Keratinocyte (primary cell): ENCODE measurements around the gene SYCE3. TPM values are rescaled to one million over a fixed set of nuclear protein-coding genes. Genes with fewer than 3 reads are reported as not detected.

Source experiments
- DNase-seq: peaks from one replicate; pipeline ENCODE4 v3.0.0-alpha.2; 2011; ENCODE audit warnings: low read depth, missing footprints, low spot score
- FAIRE-seq: peaks from 2 replicates; lab custom pipeline; 2011; peaks lifted over from hg19 to GRCh38; lab: Jason Lieb, UNC
- H2AFZ ChIP-seq: 2 replicates; pipeline ENCODE4 v1.6.0; 2012; ENCODE audit warnings: low read length, control low read depth, inconsistent platforms; ENCODE audit not compliant: control insufficient read depth
- H3K27ac ChIP-seq: 2 replicates; pipeline ENCODE4 v1.5.1; 2011; ENCODE audit warnings: low read length; ENCODE audit not compliant: control insufficient read depth, insufficient read depth
- H3K27me3 ChIP-seq: 3 replicates; pipeline ENCODE4 v1.6.0; 2011; ENCODE audit warnings: low read length; ENCODE audit not compliant: control insufficient read depth, insufficient read depth; ENCODE audit errors: extremely low read depth
- H3K36me3 ChIP-seq, 2 experiments: 2 replicates in 1 of 2; 3 replicates in 1 of 2; pipeline ENCODE4 v1.5.1; 2011; ENCODE audit warnings: low read length in 2 of 2, mild to moderate bottlenecking in 1 of 2; ENCODE audit not compliant: control insufficient read depth in 2 of 2, insufficient read depth in 2 of 2; ENCODE audit errors: extremely low read depth in 1 of 2
- H3K4me1 ChIP-seq: 3 replicates; pipeline ENCODE4 v1.5.1; 2011; ENCODE audit warnings: low read length; ENCODE audit not compliant: control insufficient read depth, insufficient read depth; ENCODE audit errors: extremely low read depth
- H3K4me2 ChIP-seq: 3 replicates; pipeline ENCODE4 v1.6.0; 2011; ENCODE audit warnings: low read depth, low read length; ENCODE audit not compliant: control insufficient read depth, insufficient read depth; ENCODE audit errors: extremely low read depth
- H3K4me3 ChIP-seq, 3 experiments: fragments of 200-600 bp in 1 of 3; sonication (generic) in 1 of 3; 2 replicates in 2 of 3; 3 replicates in 1 of 3; pipeline ENCODE4 v1.5.1; 2011 to 2016; ENCODE audit warnings: low read length in 3 of 3, mild to moderate bottlenecking in 3 of 3, control low read depth in 2 of 3, inconsistent platforms in 1 of 3, low read depth in 1 of 3, mixed read lengths in 1 of 3, mixed run types in 1 of 3, moderate library complexity in 1 of 3; ENCODE audit not compliant: control insufficient read depth in 2 of 3, insufficient read depth in 2 of 3; ENCODE audit errors: extremely low read depth in 1 of 3
- H3K79me2 ChIP-seq: 2 replicates; pipeline ENCODE4 v1.6.0; 2012; ENCODE audit warnings: low read length; ENCODE audit not compliant: control insufficient read depth, insufficient read depth
- H3K9ac ChIP-seq: 3 replicates; pipeline ENCODE4 v1.6.0; 2011; ENCODE audit warnings: low read length; ENCODE audit not compliant: control insufficient read depth, insufficient read depth; ENCODE audit errors: extremely low read depth
- H3K9me1 ChIP-seq: 3 replicates; pipeline ENCODE4 v1.6.0; 2011; ENCODE audit warnings: low read length; ENCODE audit not compliant: control insufficient read depth, insufficient read depth; ENCODE audit errors: extremely low read depth
- H3K9me3 ChIP-seq: 2 replicates; pipeline ENCODE4 v1.5.1; 2012; ENCODE audit warnings: low read depth, low read length; ENCODE audit not compliant: control insufficient read depth
- H4K20me1 ChIP-seq: 3 replicates; pipeline ENCODE4 v1.6.0; 2011; ENCODE audit warnings: low read length; ENCODE audit not compliant: control insufficient read depth, insufficient read depth; ENCODE audit errors: extremely low read depth
- EZH2 ChIP-seq: IDR thresholded peaks from one replicate; pipeline ENCODE4 v1.6.1; 2012; ENCODE audit warnings: inconsistent platforms, mild to moderate bottlenecking, low read length, moderate library complexity
- dilution Hi-C: fragments of 300-500 bp; cut with MboI; formaldehyde crosslinking; loops from one replicate; pipeline ENCODE4 v1.7.0; 2020; ENCODE audit warnings: low sequenced_read_pairs; ENCODE audit not compliant: extremely low pct_ligation_motif_present
- polyA plus RNA-seq, 5 experiments: library from polyadenylated mRNA; depleted of rRNA in 3 of 5; stranded (reverse) in 3 of 5; stranded (forward) in 1 of 5; unstranded in 1 of 5; fragments of >200 nt; gene quantifications; 1 replicate in 1 of 5; 2 replicates in 3 of 5; 3 replicates in 1 of 5; pipeline versions ENCODE4 v1.2.1 to v1.2.3, GENCODE V29; 2011 to 2012; ENCODE audit warnings: missing spikeins in 2 of 5, low read depth in 1 of 5, low replicate concordance in 1 of 5
- TF ChIP-seq, protein P1 (sequence below), 3 experiments: IDR thresholded peaks in 1 of 3; conservative IDR thresholded peaks in 1 of 3; optimal IDR thresholded peaks in 1 of 3; 2 replicates in 2 of 3; 3 replicates in 1 of 3; pipeline versions ENCODE3 to v1.5.1; 2011; ENCODE audit warnings: low read length in 3 of 3, mild to moderate bottlenecking in 3 of 3, moderate library complexity in 2 of 3, control low read depth in 1 of 3, inconsistent platforms in 1 of 3; ENCODE audit not compliant: insufficient read depth in 2 of 3; ENCODE audit errors: extremely low read depth in 1 of 3

Gene SYCE3
- polyA plus RNA-seq, 1 donor (not counting 4 experiments of a cell fraction or from before 2014, with no cell fraction given), result 0.17 TPM

DNA sequence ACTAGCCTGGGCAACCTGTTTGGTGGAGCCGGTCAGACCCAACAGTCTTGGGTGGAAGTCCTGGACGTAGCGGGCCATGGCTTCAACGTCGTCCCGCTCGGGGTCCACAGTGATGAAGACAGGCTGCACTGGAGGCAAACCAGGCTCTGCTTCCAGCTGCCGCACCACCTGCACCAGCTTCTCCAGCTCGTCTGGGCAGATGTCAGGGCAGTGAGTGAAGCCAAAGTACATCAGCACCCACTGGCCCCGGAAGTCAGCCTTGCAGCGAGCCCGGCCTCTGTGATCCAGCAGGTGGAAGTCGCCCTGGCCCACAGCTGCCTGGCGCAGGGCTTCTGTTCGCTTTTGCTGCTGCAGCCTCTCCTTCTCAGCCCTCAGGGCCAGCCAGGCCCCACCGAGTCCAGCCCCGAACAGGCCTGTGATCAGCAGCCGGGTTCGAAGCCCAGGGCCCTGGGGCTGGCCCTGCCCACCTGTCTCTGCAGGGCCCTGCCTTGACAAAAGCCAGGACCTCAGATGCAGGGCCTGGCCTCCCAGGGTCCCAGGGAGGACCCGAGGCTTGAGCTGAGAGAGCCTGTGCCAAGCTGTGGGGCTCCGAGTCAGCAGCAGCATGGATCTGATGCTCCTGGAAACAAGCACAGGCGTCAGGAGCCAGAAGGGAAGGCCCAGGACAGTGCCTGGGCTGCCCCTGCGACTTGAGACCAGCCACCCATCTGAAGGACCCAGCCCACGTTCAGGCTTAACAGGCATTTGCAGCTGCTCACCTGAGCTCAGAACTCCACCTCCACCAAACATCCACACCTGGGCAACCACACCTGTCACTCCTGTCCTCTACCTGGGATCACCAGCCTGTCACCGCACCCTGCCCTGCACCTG, 38.7 kb downstream of the SYCE3 start:
- Histone ChIP-seq H3K4me3 (peak overlapping the region; percentile 72 to 81 (median 79)), H3K4me1 (peaks cover 16% of the 10 kb centered on the region), H3K27me3 (no peaks in the 10 kb centered on the region), H3K4me2 (peak overlapping the region; percentile 69), H2AFZ (no peak overlapping the region), H3K9ac (peak overlapping the region; percentile 85), H3K9me3 (no peaks in the 10 kb centered on the region), H3K36me3 (peaks cover 20 to 29% of the 10 kb centered on the region in 2 experiments), H3K79me2 (peaks cover 24% of the 10 kb centered on the region), H3K27ac (peak overlapping the region; percentile 70), H3K9me1 (no peaks in the 10 kb centered on the region), H4K20me1 (no peaks in the 10 kb centered on the region)
- FAIRE-seq (no peak), DNase-seq (no peak)
- TF ChIP-seq, protein P1, sequence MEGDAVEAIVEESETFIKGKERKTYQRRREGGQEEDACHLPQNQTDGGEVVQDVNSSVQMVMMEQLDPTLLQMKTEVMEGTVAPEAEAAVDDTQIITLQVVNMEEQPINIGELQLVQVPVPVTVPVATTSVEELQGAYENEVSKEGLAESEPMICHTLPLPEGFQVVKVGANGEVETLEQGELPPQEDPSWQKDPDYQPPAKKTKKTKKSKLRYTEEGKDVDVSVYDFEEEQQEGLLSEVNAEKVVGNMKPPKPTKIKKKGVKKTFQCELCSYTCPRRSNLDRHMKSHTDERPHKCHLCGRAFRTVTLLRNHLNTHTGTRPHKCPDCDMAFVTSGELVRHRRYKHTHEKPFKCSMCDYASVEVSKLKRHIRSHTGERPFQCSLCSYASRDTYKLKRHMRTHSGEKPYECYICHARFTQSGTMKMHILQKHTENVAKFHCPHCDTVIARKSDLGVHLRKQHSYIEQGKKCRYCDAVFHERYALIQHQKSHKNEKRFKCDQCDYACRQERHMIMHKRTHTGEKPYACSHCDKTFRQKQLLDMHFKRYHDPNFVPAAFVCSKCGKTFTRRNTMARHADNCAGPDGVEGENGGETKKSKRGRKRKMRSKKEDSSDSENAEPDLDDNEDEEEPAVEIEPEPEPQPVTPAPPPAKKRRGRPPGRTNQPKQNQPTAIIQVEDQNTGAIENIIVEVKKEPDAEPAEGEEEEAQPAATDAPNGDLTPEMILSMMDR (optimal IDR thresholded peaks at IDR 0.05 in 1 of 3, IDR thresholded peaks at IDR 0.05 in 1 of 3, conservative IDR thresholded peaks at IDR 0.05 in 1 of 3; ENCODE audit: extremely low read depth in 1 of 3, insufficient read depth in 2 of 3, low read length in 3 of 3), result no peak
- no peak for TF ChIP-seq EZH2
- dilution Hi-C loops, result no loop called here

DNA sequence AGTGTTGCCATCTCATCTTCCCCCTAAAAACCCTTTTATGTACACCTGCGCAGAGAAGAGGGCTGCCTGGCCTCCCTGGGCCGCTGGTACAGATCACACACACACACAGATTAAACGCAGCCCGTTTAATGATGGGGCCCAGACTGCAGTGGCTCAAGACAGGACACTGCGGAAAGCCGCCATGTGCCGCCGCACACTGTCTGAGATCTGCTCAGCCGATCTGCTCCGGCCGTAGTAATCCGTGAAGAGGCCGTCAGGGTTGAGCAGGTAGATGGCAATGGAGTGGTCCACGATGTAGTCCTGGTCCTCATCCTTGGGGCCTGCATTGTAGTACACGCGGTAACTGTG, 39.3 kb downstream of the SYCE3 start:
- Histone ChIP-seq H3K4me2 (no peak overlapping the region), H3K79me2 (peaks cover 24% of the 10 kb centered on the region), H3K4me1 (peaks cover 16% of the 10 kb centered on the region), H3K27me3 (no peaks in the 10 kb centered on the region), H3K27ac (no peak overlapping the region), H3K4me3 (no peak overlapping the region), H2AFZ (no peak overlapping the region), H4K20me1 (no peaks in the 10 kb centered on the region), H3K9me1 (no peaks in the 10 kb centered on the region), H3K36me3 (peaks cover 22 to 29% of the 10 kb centered on the region in 2 experiments), H3K9ac (no peak overlapping the region), H3K9me3 (no peaks in the 10 kb centered on the region)
- TF ChIP-seq EZH2, result no peak
- TF ChIP-seq, protein P1 (optimal IDR thresholded peaks at IDR 0.05 in 1 of 3, IDR thresholded peaks at IDR 0.05 in 1 of 3, conservative IDR thresholded peaks at IDR 0.05 in 1 of 3; ENCODE audit: extremely low read depth in 1 of 3, insufficient read depth in 2 of 3, low read length in 3 of 3), result no peak
- dilution Hi-C loops, result no loop called here
- DNase-seq (no peak), FAIRE-seq (no peak)
